ENCODE data around the gene PHGDH.
A peak's percentile ranks its signal among the peaks of the same experiment; 100 is the strongest.

PHGDH gene

GRCh38 chr1:119713039-119713748 lies 1.5 kb downstream of the PHGDH start:
- no peak overlapping the region for H3K27ac ChIP-seq (ENCODE audit: low read depth in 2 of 2, low read length in 2 of 2)
- peaks cover 0 to 4% of the 10 kb centered on the region in 2 donors for H3K27me3 ChIP-seq (ENCODE audit: control insufficient read depth in 2 of 2, insufficient read depth in 2 of 2, low read length in 2 of 2)
- H3K36me3 ChIP-seq (ENCODE audit: control insufficient read depth in 2 of 2, insufficient read depth in 2 of 2, low read length in 2 of 2) = no peaks in the 10 kb centered on the region
- peak overlapping the region in 1 of 2 donors; percentile 20 for H3K4me3 ChIP-seq (ENCODE audit: low read length in 2 of 2)
- H3K4me1 ChIP-seq (ENCODE audit: control insufficient read depth in 2 of 2, insufficient read depth in 2 of 2, low read length in 2 of 2) = peaks cover 2 to 9% of the 10 kb centered on the region in 2 donors
- no peak overlapping the region for H3K9ac ChIP-seq (ENCODE audit: low read depth in 1 of 2, low read length in 2 of 2)
- no peaks in the 10 kb centered on the region for H3K9me3 ChIP-seq (ENCODE audit: control insufficient read depth in 2 of 2, low read length in 2 of 2)

- Histone ChIP-seq H3K27me3 (ENCODE audit: control insufficient read depth in 2 of 2, insufficient read depth in 2 of 2, low read length in 2 of 2) (peaks cover 0 to 4% of the 10 kb centered on the region in 2 donors), H3K4me3 (ENCODE audit: low read length in 2 of 2) (no peak overlapping the region), H3K36me3 (ENCODE audit: control insufficient read depth in 2 of 2, insufficient read depth in 2 of 2, low read length in 2 of 2) (no peaks in the 10 kb centered on the region), H3K4me1 (ENCODE audit: control insufficient read depth in 2 of 2, insufficient read depth in 2 of 2, low read length in 2 of 2) (peaks cover 2 to 9% of the 10 kb centered on the region in 2 donors), H3K9me3 (ENCODE audit: control insufficient read depth in 2 of 2, low read length in 2 of 2) (no peaks in the 10 kb centered on the region), H3K9ac (ENCODE audit: low read depth in 1 of 2, low read length in 2 of 2) (no peak overlapping the region), H3K27ac (ENCODE audit: low read depth in 2 of 2, low read length in 2 of 2) (no peak overlapping the region)
Measured at GRCh38 chr1:119713749-119714456, 2.2 kb downstream of the PHGDH start.

- Histone ChIP-seq H3K9ac (ENCODE audit: low read depth in 1 of 2, low read length in 2 of 2) (no peak overlapping the region), H3K9me3 (ENCODE audit: control insufficient read depth in 2 of 2, low read length in 2 of 2) (no peaks in the 10 kb centered on the region), H3K4me3 (ENCODE audit: low read length in 2 of 2) (no peak overlapping the region), H3K4me1 (ENCODE audit: control insufficient read depth in 2 of 2, insufficient read depth in 2 of 2, low read length in 2 of 2) (peaks cover 2 to 9% of the 10 kb centered on the region in 2 donors), H3K27ac (ENCODE audit: low read depth in 2 of 2, low read length in 2 of 2) (no peak overlapping the region), H3K36me3 (ENCODE audit: control insufficient read depth in 2 of 2, insufficient read depth in 2 of 2, low read length in 2 of 2) (no peaks in the 10 kb centered on the region), H3K27me3 (ENCODE audit: control insufficient read depth in 2 of 2, insufficient read depth in 2 of 2, low read length in 2 of 2) (peaks cover 0 to 4% of the 10 kb centered on the region in 2 donors)
Measured at GRCh38 chr1:119714583-119714982, 2.8 kb downstream of the PHGDH start.

- Histone ChIP-seq H3K9ac (ENCODE audit: low read depth in 1 of 2, low read length in 2 of 2) (no peak overlapping the region), H3K4me1 (ENCODE audit: control insufficient read depth in 2 of 2, insufficient read depth in 2 of 2, low read length in 2 of 2) (peaks cover 2 to 9% of the 10 kb centered on the region in 2 donors), H3K27ac (ENCODE audit: low read depth in 2 of 2, low read length in 2 of 2) (no peak overlapping the region)
Measured at GRCh38 chr1:119715542-119715941, 3.8 kb downstream of the PHGDH start.

DNA sequence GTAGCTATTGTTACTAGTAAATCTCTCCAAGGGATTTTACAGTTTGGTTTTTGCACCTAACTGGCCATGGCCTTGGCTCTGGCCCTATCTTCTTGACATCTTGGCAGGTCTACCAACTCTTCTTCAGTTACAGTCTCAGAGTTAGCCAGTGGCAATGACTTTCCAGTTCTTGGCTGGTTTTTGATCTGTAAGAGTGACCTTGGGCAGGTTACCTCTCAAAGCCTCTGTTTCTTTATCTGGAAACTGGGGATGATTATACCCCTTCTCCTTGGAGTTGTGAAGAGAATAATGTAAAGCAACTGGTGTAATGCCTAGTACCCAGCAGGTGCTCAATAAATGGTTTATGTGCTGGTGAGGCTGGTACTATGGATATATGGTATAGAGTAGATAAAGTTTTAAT lies 6.7 kb downstream of the PHGDH start:
- no peaks in the 10 kb centered on the region for H3K9me3 ChIP-seq (ENCODE audit: control insufficient read depth in 2 of 2, low read length in 2 of 2)
- H3K27ac ChIP-seq (ENCODE audit: low read depth in 2 of 2, low read length in 2 of 2) = no peak overlapping the region
- H3K9ac ChIP-seq (ENCODE audit: low read depth in 1 of 2, low read length in 2 of 2) = no peak overlapping the region
- H3K27me3 ChIP-seq (ENCODE audit: control insufficient read depth in 2 of 2, insufficient read depth in 2 of 2, low read length in 2 of 2) = no peaks in the 10 kb centered on the region
- H3K4me3 ChIP-seq (ENCODE audit: low read length in 2 of 2) = no peak overlapping the region
- H3K4me1 ChIP-seq (ENCODE audit: control insufficient read depth in 2 of 2, insufficient read depth in 2 of 2, low read length in 2 of 2) = no peaks in the 10 kb centered on the region
- H3K36me3 ChIP-seq (ENCODE audit: control insufficient read depth in 2 of 2, insufficient read depth in 2 of 2, low read length in 2 of 2) = peaks cover 0 to 2% of the 10 kb centered on the region in 2 donors

More at GRCh38 chr1:119715542-119715941, 3.8 kb downstream of the PHGDH start:
- Histone ChIP-seq H3K27me3 (ENCODE audit: control insufficient read depth in 2 of 2, insufficient read depth in 2 of 2, low read length in 2 of 2) (peaks cover 0 to 4% of the 10 kb centered on the region in 2 donors), H3K4me3 (ENCODE audit: low read length in 2 of 2) (no peak overlapping the region), H3K9me3 (ENCODE audit: control insufficient read depth in 2 of 2, low read length in 2 of 2) (no peaks in the 10 kb centered on the region), H3K36me3 (ENCODE audit: control insufficient read depth in 2 of 2, insufficient read depth in 2 of 2, low read length in 2 of 2) (no peaks in the 10 kb centered on the region)

GRCh38 chr1:119718972-119719371 lies 7.2 kb downstream of the PHGDH start:
- Histone ChIP-seq H3K4me3 (ENCODE audit: low read length in 2 of 2) (no peak overlapping the region), H3K4me1 (ENCODE audit: control insufficient read depth in 2 of 2, insufficient read depth in 2 of 2, low read length in 2 of 2) (no peaks in the 10 kb centered on the region), H3K9me3 (ENCODE audit: control insufficient read depth in 2 of 2, low read length in 2 of 2) (no peaks in the 10 kb centered on the region), H3K27me3 (ENCODE audit: control insufficient read depth in 2 of 2, insufficient read depth in 2 of 2, low read length in 2 of 2) (no peaks in the 10 kb centered on the region), H3K36me3 (ENCODE audit: control insufficient read depth in 2 of 2, insufficient read depth in 2 of 2, low read length in 2 of 2) (peaks cover 2% of the 10 kb centered on the region in 2 donors), H3K27ac (ENCODE audit: low read depth in 2 of 2, low read length in 2 of 2) (no peak overlapping the region), H3K9ac (ENCODE audit: low read depth in 1 of 2, low read length in 2 of 2) (no peak overlapping the region)

GRCh38 chr1:119720866-119721440 lies 9.2 kb downstream of the PHGDH start:
- no peaks in the 10 kb centered on the region for H3K9me3 ChIP-seq (ENCODE audit: control insufficient read depth in 2 of 2, low read length in 2 of 2)
- no peak overlapping the region for H3K4me3 ChIP-seq (ENCODE audit: low read length in 2 of 2)
- H3K36me3 ChIP-seq (ENCODE audit: control insufficient read depth in 2 of 2, insufficient read depth in 2 of 2, low read length in 2 of 2) = peaks cover 2 to 3% of the 10 kb centered on the region in 2 donors
- H3K4me1 ChIP-seq (ENCODE audit: control insufficient read depth in 2 of 2, insufficient read depth in 2 of 2, low read length in 2 of 2) = no peaks in the 10 kb centered on the region
- H3K27ac ChIP-seq (ENCODE audit: low read depth in 2 of 2, low read length in 2 of 2) = no peak overlapping the region
- no peaks in the 10 kb centered on the region for H3K27me3 ChIP-seq (ENCODE audit: control insufficient read depth in 2 of 2, insufficient read depth in 2 of 2, low read length in 2 of 2)
- H3K9ac ChIP-seq (ENCODE audit: low read depth in 1 of 2, low read length in 2 of 2) = no peak overlapping the region

DNA sequence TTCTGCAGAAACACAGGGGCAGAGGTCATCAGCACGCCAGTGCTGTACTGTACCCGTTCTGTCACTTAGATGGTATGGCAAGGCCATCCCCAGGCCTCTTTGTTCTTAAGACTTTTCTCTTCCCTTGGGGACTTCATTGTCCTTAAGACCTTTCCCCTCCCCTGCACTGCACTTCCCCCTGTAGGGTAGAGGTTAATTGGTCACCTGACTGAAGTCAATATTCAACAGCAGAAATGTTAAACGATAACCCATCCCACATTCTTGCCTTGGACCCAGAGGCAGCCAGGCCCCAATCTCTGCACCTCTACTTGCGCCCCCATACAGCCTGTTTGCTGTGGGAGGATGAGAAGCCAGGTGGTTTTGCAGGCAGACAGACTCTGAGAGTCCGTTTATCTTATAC lies 10.2 kb downstream of the PHGDH start:
- Histone ChIP-seq H3K27me3 (ENCODE audit: control insufficient read depth in 2 of 2, insufficient read depth in 2 of 2, low read length in 2 of 2) (no peaks in the 10 kb centered on the region), H3K27ac (ENCODE audit: low read depth in 2 of 2, low read length in 2 of 2) (no peak overlapping the region), H3K9ac (ENCODE audit: low read depth in 1 of 2, low read length in 2 of 2) (no peak overlapping the region), H3K4me1 (ENCODE audit: control insufficient read depth in 2 of 2, insufficient read depth in 2 of 2, low read length in 2 of 2) (no peaks in the 10 kb centered on the region), H3K4me3 (ENCODE audit: low read length in 2 of 2) (no peak overlapping the region), H3K9me3 (ENCODE audit: control insufficient read depth in 2 of 2, low read length in 2 of 2) (no peaks in the 10 kb centered on the region), H3K36me3 (ENCODE audit: control insufficient read depth in 2 of 2, insufficient read depth in 2 of 2, low read length in 2 of 2) (peaks cover 2 to 3% of the 10 kb centered on the region in 2 donors)

GRCh38 chr1:119724611-119725218 lies 13.0 kb downstream of the PHGDH start:
- Histone ChIP-seq H3K36me3 (ENCODE audit: control insufficient read depth in 2 of 2, insufficient read depth in 2 of 2, low read length in 2 of 2) (peaks cover 2 to 3% of the 10 kb centered on the region in 2 donors), H3K4me3 (ENCODE audit: low read length in 2 of 2) (no peak overlapping the region), H3K27ac (ENCODE audit: low read depth in 2 of 2, low read length in 2 of 2) (no peak overlapping the region), H3K27me3 (ENCODE audit: control insufficient read depth in 2 of 2, insufficient read depth in 2 of 2, low read length in 2 of 2) (no peaks in the 10 kb centered on the region), H3K9ac (ENCODE audit: low read depth in 1 of 2, low read length in 2 of 2) (no peak overlapping the region), H3K4me1 (ENCODE audit: control insufficient read depth in 2 of 2, insufficient read depth in 2 of 2, low read length in 2 of 2) (peaks cover 0 to 6% of the 10 kb centered on the region in 2 donors), H3K9me3 (ENCODE audit: control insufficient read depth in 2 of 2, low read length in 2 of 2) (no peaks in the 10 kb centered on the region)

DNA sequence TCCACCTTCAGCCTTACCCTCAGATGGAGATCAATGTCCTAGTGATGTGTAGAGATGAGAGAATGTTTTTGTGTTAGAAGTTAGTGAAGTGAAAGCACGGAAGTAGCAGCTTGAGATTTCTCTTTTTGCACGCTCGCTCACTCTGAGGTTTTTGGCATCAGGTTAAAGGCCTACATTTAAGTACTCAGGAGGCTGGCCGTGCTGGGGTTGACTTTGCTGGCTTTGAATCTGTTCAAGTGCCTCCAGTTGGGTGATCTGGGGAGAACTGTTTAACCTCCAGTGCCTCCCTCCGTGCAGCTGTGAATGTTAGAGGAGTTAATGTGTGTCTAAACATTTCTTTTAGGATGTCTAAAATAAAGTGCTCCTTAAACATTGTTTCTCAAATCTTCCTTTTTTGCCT lies 13.9 kb downstream of the PHGDH start:
- Histone ChIP-seq H3K9ac (ENCODE audit: low read depth in 1 of 2, low read length in 2 of 2) (no peak overlapping the region), H3K27ac (ENCODE audit: low read depth in 2 of 2, low read length in 2 of 2) (no peak overlapping the region), H3K4me3 (ENCODE audit: low read length in 2 of 2) (no peak overlapping the region), H3K36me3 (ENCODE audit: control insufficient read depth in 2 of 2, insufficient read depth in 2 of 2, low read length in 2 of 2) (peaks cover 2 to 3% of the 10 kb centered on the region in 2 donors), H3K4me1 (ENCODE audit: control insufficient read depth in 2 of 2, insufficient read depth in 2 of 2, low read length in 2 of 2) (peaks cover 0 to 6% of the 10 kb centered on the region in 2 donors), H3K27me3 (ENCODE audit: control insufficient read depth in 2 of 2, insufficient read depth in 2 of 2, low read length in 2 of 2) (no peaks in the 10 kb centered on the region), H3K9me3 (ENCODE audit: control insufficient read depth in 2 of 2, low read length in 2 of 2) (no peaks in the 10 kb centered on the region)
